H9 (cell line): ENCODE results near the gene MT1M. TPM values are rescaled to one million over a fixed set of nuclear protein-coding genes. Genes with fewer than 3 reads are reported as not detected.
A peak's percentile ranks its signal among the peaks of the same experiment; 100 is the strongest.

ENCODE experiments used
- DNase-seq: peaks from one replicate; pipeline ENCODE4 v3.0.0-alpha.2; 2017
- H2AFZ ChIP-seq: one replicate; pipeline ENCODE4 v1.6.1; 2013; ENCODE audit warnings: mild to moderate bottlenecking, low read length, control low read depth, moderate library complexity
- H2AK5ac ChIP-seq: 2 replicates; pipeline ENCODE4 v1.6.1; 2013; ENCODE audit warnings: low read length, control low read depth, mixed read lengths; ENCODE audit not compliant: insufficient read length
- H2BK120ac ChIP-seq: one replicate; pipeline ENCODE4 v1.6.1; 2013; ENCODE audit warnings: low read depth, mild to moderate bottlenecking, low read length, control low read depth, inconsistent platforms; ENCODE audit not compliant: poor library complexity, severe bottlenecking
- H2BK12ac ChIP-seq: 2 replicates; pipeline ENCODE4 v1.6.1; 2013; ENCODE audit warnings: low read length, control low read depth, mixed read lengths, low read depth; ENCODE audit not compliant: insufficient read length
- H2BK15ac ChIP-seq: 2 replicates; pipeline ENCODE4 v1.6.1; 2013; ENCODE audit warnings: low read depth, low read length, control low read depth
- H2BK20ac ChIP-seq: one replicate; pipeline ENCODE4 v1.6.1; 2013; ENCODE audit warnings: low read depth, mild to moderate bottlenecking, low read length, control low read depth, inconsistent platforms; ENCODE audit not compliant: poor library complexity, severe bottlenecking
- H2BK5ac ChIP-seq: 2 replicates; pipeline ENCODE4 v1.6.1; 2013; ENCODE audit warnings: low read length, control low read depth, mixed read lengths; ENCODE audit not compliant: insufficient read length
- H3K14ac ChIP-seq: 2 replicates; pipeline ENCODE4 v1.6.1; 2013; ENCODE audit warnings: low read length, control low read depth; ENCODE audit not compliant: insufficient read depth
- H3K18ac ChIP-seq: 2 replicates; pipeline ENCODE4 v1.6.1; 2013; ENCODE audit warnings: low read depth, mild to moderate bottlenecking, mixed read lengths, low read length, control low read depth; ENCODE audit not compliant: insufficient read length
- H3K23ac ChIP-seq: 2 replicates; pipeline ENCODE4 v1.6.1; 2013; ENCODE audit warnings: low read length, control low read depth, mixed read lengths, low read depth; ENCODE audit not compliant: insufficient read length
- H3K23me2 ChIP-seq: 2 replicates; pipeline ENCODE4 v1.6.1; 2013; ENCODE audit warnings: low read depth, mild to moderate bottlenecking, mixed read lengths, low read length, control low read depth; ENCODE audit not compliant: insufficient read length, poor library complexity, severe bottlenecking
- H3K27ac ChIP-seq: 2 replicates; pipeline ENCODE4 v1.5.1; 2013; ENCODE audit warnings: low read length, control low read depth, mixed read lengths, low read depth; ENCODE audit not compliant: insufficient read length
- H3K27me3 ChIP-seq: 2 replicates; pipeline ENCODE4 v1.6.1; 2013; ENCODE audit warnings: low read length, control low read depth, inconsistent platforms; ENCODE audit not compliant: insufficient read depth
- H3K4ac ChIP-seq: 2 replicates; pipeline ENCODE4 v1.6.1; 2013; ENCODE audit warnings: low read depth, mild to moderate bottlenecking, control low read depth, inconsistent platforms, low read length, moderate library complexity
- H3K4me1 ChIP-seq: 2 replicates; pipeline ENCODE4 v1.6.1; 2013; ENCODE audit warnings: low read length, control low read depth, inconsistent platforms; ENCODE audit not compliant: insufficient read depth
- H3K4me2 ChIP-seq: 2 replicates; pipeline ENCODE4 v1.6.1; 2013; ENCODE audit warnings: low read length, control low read depth, mixed read lengths; ENCODE audit not compliant: insufficient read length, insufficient read depth
- H3K56ac ChIP-seq: 2 replicates; pipeline ENCODE4 v1.6.1; 2013; ENCODE audit warnings: low read depth, mild to moderate bottlenecking, mixed read lengths, low read length, control low read depth; ENCODE audit not compliant: insufficient read length
- H3K79me1 ChIP-seq: 2 replicates; pipeline ENCODE4 v1.6.1; 2013; ENCODE audit warnings: low read depth, mild to moderate bottlenecking, moderate library complexity, low read length, control low read depth, inconsistent platforms; ENCODE audit not compliant: insufficient read depth, poor library complexity, severe bottlenecking
- H3K79me2 ChIP-seq: 2 replicates; pipeline ENCODE4 v1.6.1; 2013; ENCODE audit warnings: low read length, control low read depth, inconsistent platforms; ENCODE audit not compliant: insufficient read depth
- H3K9ac ChIP-seq: 2 replicates; pipeline ENCODE4 v1.6.1; 2013; ENCODE audit warnings: low read length, control low read depth, mixed read lengths; ENCODE audit not compliant: insufficient read length; ENCODE audit errors: extremely low read depth
- H3K9me3 ChIP-seq: one replicate; pipeline ENCODE4 v1.6.1; 2013; ENCODE audit warnings: low read depth, low read length, inconsistent platforms; ENCODE audit not compliant: control insufficient read depth
- H3T11ph ChIP-seq: one replicate; pipeline ENCODE4 v1.6.1; 2013; ENCODE audit warnings: mild to moderate bottlenecking, low read length, control low read depth, inconsistent platforms
- H4K20me1 ChIP-seq: one replicate; pipeline ENCODE4 v1.6.1; 2013; ENCODE audit not compliant: control insufficient read depth, insufficient read length, insufficient read depth
- H4K5ac ChIP-seq: 2 replicates; pipeline ENCODE4 v1.6.1; 2013; ENCODE audit warnings: low read depth, mild to moderate bottlenecking, mixed read lengths, low read length, control low read depth; ENCODE audit not compliant: insufficient read length
- H4K8ac ChIP-seq: replicated peaks from 2 replicates; pipeline ENCODE4 v1.6.1; 2013; ENCODE audit warnings: low read length, control low read depth, mixed read lengths, low read depth; ENCODE audit not compliant: insufficient read length
- H4K91ac ChIP-seq: 2 replicates; pipeline ENCODE4 v1.6.1; 2013; ENCODE audit warnings: low read depth, mild to moderate bottlenecking, moderate library complexity, mixed read lengths, low read length, control low read depth; ENCODE audit not compliant: insufficient read length
- H3K27ac Mint-ChIP-seq, 3 experiments: 2 replicates in 2 of 3; 3 replicates in 1 of 3; pipeline ENCODE4 v1.8.0; 2020 to 2021; ENCODE audit warnings: mixed read lengths in 3 of 3, mild to moderate bottlenecking in 1 of 3, moderate library complexity in 1 of 3
- H3K27me3 Mint-ChIP-seq: 2 replicates; pipeline ENCODE4 v1.8.0; 2021; ENCODE audit warnings: low read depth, mild to moderate bottlenecking, moderate library complexity, mixed read lengths
- H3K36me3 Mint-ChIP-seq, 3 experiments: 2 replicates in 2 of 3; 3 replicates in 1 of 3; pipeline ENCODE4 v1.8.0; 2020 to 2021; ENCODE audit warnings: low read depth in 3 of 3, mixed read lengths in 3 of 3; ENCODE audit not compliant: insufficient read depth in 1 of 3
- H3K4me1 Mint-ChIP-seq, 2 experiments: 2 replicates each; pipeline ENCODE4 v1.8.0; 2020; ENCODE audit warnings: mixed read lengths in 2 of 2
- H3K4me3 Mint-ChIP-seq, 2 experiments: 2 replicates in 1 of 2; 3 replicates in 1 of 2; pipeline ENCODE4 v1.8.0; 2020 to 2021; ENCODE audit warnings: mild to moderate bottlenecking in 2 of 2, mixed read lengths in 2 of 2, moderate library complexity in 1 of 2
- H3K9me3 Mint-ChIP-seq, 2 experiments: 2 replicates in 1 of 2; 3 replicates in 1 of 2; pipeline ENCODE4 v1.8.0; 2020; ENCODE audit warnings: mild to moderate bottlenecking in 2 of 2, mixed read lengths in 2 of 2, moderate library complexity in 1 of 2
- whole genome bisulfite sequencing: extraction: QIAGEN DNeasy Blood & Tissue Kit; methylation state at CpG from one replicate; pipeline ENCODE4 v1.1.7; 2013; ENCODE audit warnings: missing lambda C conversion rate, low lambda C conversion rate, mixed read lengths; ENCODE audit not compliant: insufficient read length; ENCODE audit errors: extremely low coverage; 5-methylcytosine and 5-hydroxymethylcytosine counted together
- total RNA-seq: library from RNA; stranded (reverse); gene quantifications from 2 replicates; pipeline ENCODE4 v1.2.1, GENCODE V29; 2021
- TF ChIP-seq, protein P1 (sequence below): fragments of 200-600 bp; sonication (generic); conservative IDR thresholded peaks from 3 replicates; pipeline ENCODE4 v1.8.0; 2021; ENCODE audit warnings: antibody characterized with exemption, mild to moderate bottlenecking

MT1M gene
- total RNA-seq, 1 experiment from 2014 or later, result 1.4 TPM

DNA sequence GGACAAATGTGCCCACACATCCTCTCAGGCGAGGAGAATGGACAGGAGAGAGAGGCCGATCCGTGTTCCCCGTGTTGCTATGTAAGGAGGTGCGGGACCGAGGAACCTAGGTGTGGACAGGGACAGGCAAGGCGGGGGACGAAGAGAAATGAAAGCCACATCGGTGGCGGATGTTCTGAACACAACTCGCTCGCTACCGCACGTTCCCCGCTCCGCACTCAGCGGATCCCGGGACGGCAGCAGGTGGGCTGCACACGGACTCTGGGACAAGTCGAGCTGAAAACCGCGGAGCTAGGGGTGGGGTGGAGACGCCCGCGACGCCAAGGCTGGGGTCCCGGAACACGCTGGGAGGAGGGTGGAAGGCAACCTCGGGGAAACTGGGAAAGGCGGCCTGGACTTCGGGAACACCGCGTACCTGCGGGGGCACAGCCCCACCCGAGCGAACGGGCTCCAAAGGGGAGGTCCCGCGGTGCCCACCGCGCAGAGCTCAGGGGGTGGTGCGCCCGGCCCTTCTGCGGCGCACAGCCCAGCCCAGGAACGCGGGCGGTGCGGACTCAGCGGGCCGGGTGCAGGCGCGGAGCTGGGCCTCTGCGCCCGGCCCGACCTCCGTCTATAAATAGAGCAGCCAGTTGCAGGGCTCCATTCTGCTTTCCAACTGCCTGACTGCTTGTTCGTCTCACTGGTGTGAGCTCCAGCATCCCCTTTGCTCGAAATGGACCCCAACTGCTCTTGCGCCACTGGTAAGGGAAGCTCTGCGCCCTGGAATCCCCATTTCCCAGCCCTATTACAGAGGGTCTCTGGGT, 7.1 kb upstream of the MT1M start, which contains the start of gene MT1E:
Gene MT1E (plus strand): TSS at position 642 of the 803 bp plus-strand sequence. CDS start 71 bp downstream, at position 713.
- Mint-ChIP-seq H3K36me3 (peaks cover 4 to 8% (median 5%) of the 10 kb centered on the region in 3 experiments; a peak in 6 of 7 replicates), H3K4me1 (peaks cover 45 to 51% of the 10 kb centered on the region in 2 experiments), H3K27ac (no peak within 1 kb of the TSS; a peak in 1 of 7 replicates), H3K9me3 (peaks cover 3 to 14% of the 10 kb centered on the region in 2 experiments; a peak in 3 of 5 replicates), H3K27me3 (peaks cover 92% of the 10 kb centered on the region), H3K4me3 (peak within 1 kb of the TSS; percentile 78 to 88)
- H2BK120ac ChIP-seq, result no peak within 1 kb of the TSS
- peaks cover 9% of the 10 kb centered on the region for H3K23me2 ChIP-seq
- no peak within 1 kb of the TSS for H3K9ac ChIP-seq
- WGBS, result no CpG with 5 or more reads among the region's 62 CpGs
- H2BK5ac ChIP-seq, result no peak within 1 kb of the TSS
- H3K4me2 ChIP-seq, result peak within 1 kb of the TSS; percentile 71
- H3K18ac ChIP-seq, result no peak within 1 kb of the TSS
- H3K27me3 ChIP-seq, result peaks cover 58% of the 10 kb centered on the region
- H2AK5ac ChIP-seq, result no peak within 1 kb of the TSS
- H3K4ac ChIP-seq, result no peak within 1 kb of the TSS
- H4K20me1 ChIP-seq, result no peaks in the 10 kb centered on the region
- H2BK20ac ChIP-seq, result no peak within 1 kb of the TSS
- H2BK12ac ChIP-seq, result no peak within 1 kb of the TSS
- peak within 1 kb of the TSS; percentile 9 for H2AFZ ChIP-seq
- H3K23ac ChIP-seq, result no peak within 1 kb of the TSS
- H3K14ac ChIP-seq, result no peak within 1 kb of the TSS; the same call in 1 of the 2 replicates
- H3T11ph ChIP-seq, result no peak within 1 kb of the TSS
- no peak within 1 kb of the TSS for H4K5ac ChIP-seq
- no peak within 1 kb of the TSS for H3K56ac ChIP-seq
- no peaks in the 10 kb centered on the region for H3K79me1 ChIP-seq
- DNase-seq, result no peak
- no peaks in the 10 kb centered on the region for H3K79me2 ChIP-seq
- no peaks in the 10 kb centered on the region; the same call in 1 of the 2 replicates for H3K4me1 ChIP-seq
- no peak within 1 kb of the TSS for H4K8ac ChIP-seq
- no peak within 1 kb of the TSS for H2BK15ac ChIP-seq
- no peak within 1 kb of the TSS for H3K27ac ChIP-seq
- no peak within 1 kb of the TSS for H4K91ac ChIP-seq
- peaks cover 6% of the 10 kb centered on the region for H3K9me3 ChIP-seq
- TF ChIP-seq, protein P1, sequence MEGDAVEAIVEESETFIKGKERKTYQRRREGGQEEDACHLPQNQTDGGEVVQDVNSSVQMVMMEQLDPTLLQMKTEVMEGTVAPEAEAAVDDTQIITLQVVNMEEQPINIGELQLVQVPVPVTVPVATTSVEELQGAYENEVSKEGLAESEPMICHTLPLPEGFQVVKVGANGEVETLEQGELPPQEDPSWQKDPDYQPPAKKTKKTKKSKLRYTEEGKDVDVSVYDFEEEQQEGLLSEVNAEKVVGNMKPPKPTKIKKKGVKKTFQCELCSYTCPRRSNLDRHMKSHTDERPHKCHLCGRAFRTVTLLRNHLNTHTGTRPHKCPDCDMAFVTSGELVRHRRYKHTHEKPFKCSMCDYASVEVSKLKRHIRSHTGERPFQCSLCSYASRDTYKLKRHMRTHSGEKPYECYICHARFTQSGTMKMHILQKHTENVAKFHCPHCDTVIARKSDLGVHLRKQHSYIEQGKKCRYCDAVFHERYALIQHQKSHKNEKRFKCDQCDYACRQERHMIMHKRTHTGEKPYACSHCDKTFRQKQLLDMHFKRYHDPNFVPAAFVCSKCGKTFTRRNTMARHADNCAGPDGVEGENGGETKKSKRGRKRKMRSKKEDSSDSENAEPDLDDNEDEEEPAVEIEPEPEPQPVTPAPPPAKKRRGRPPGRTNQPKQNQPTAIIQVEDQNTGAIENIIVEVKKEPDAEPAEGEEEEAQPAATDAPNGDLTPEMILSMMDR, result no peak
